KBM-7 (cell line): ENCODE measurements around the gene ZNF580.

ENCODE experiments used
- DNase-seq: peaks from one replicate; pipeline ENCODE4 v3.0.0-alpha.2; 2015
- in situ Hi-C: fragments of 300-500 bp; cut with MboI; formaldehyde crosslinking; loops from 2 replicates; pipeline ENCODE4 v1.14.3; 2020; ENCODE audit warnings: low sequenced_read_pairs, low pct_unique_long_range_greater_than_20kb, mixed read lengths

The ZNF580 gene

DNA sequence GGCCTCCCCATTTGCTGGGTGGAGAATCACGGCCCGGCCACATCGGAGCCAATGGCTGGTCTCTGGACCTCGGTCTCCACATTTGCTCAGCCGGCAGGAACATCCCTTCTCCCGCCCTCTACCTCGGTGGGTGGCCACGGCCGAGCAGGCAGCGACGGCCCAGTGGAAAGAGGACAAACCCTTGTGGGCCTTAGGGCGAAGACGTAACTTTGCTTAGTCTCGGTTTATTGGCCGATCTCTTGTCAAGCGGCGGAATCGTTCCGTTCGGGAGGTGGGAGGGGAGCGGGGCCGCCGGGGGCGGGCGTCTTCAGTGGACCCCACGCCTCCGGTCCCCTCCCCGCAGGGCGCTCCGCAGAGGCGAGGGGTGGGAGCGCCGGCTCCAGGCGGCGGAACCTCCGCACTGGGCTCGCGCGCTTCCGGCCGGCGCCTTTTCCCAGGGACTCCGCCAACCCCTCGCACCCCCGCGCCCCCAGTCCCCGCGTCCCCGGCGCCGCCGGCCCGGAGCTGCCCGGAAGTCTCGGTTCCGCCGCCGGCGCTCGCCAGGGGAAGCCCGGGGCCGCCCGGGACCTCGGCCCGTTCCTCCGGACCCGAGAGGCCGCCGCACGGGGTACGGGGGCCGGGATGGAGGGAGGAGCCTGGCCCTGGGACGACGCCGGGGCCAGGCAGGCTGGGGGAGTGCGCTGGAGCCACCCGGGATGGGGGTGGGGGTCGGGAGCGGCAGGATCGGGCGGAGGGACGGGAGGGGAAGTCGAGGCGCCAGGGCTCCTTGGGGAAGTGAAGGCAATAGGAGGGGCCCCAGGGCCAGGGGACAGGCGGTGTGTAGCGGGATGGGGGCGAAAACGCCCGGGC, at the start of gene ZNF580:
TSS of gene ZNF580 (plus strand) at position 426 of the 849 bp plus-strand sequence. CDS start 1,507 bp downstream, outside the sequence.
- in situ Hi-C loops, result no loop called here

GRCh38 chr19:55591555-55591954, 49.2 kb upstream of the ZNF580 start:
- no peak for DNase-seq
- in situ Hi-C loops, result no loop called here

More for the DNA sequence above, at the start of gene ZNF580:
- no peak for DNase-seq

- in situ Hi-C loops, result no loop called here
- no peak for DNase-seq
Observed at GRCh38 chr19:55592391-55593090, 48.3 kb upstream of the ZNF580 start.

GRCh38 chr19:55593096-55593772, 47.6 kb upstream of the ZNF580 start:
- no peak for DNase-seq
- in situ Hi-C loops, result no loop called here

DNA sequence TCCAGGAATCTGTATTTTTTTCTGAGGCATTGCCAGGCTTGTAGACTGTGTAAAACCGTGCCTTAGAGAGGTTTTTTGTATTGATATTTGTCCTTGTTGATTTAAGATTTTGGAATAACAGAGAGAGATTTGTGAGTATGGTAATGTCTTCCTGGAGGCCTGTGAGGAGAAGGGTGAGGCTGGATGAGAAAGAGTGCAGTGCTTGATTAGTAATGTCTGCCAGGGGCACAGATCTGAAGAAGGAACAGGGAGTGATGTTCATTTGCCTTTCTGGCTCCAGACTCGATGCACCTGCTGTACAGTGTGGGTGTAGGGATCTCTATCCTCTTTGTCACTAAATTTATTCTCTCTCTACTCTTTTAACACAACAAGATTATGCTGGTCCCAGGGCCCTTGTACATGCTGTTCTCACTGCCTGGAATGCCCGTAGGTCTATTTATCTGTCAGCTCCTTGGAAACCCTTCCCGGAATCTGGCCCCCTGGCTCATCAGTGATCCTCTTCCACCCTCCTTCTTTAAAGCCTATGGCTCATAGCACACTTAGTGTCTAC, 45.7 kb upstream of the ZNF580 start:
- no peak for DNase-seq
- in situ Hi-C loops, result no loop called here

DNA sequence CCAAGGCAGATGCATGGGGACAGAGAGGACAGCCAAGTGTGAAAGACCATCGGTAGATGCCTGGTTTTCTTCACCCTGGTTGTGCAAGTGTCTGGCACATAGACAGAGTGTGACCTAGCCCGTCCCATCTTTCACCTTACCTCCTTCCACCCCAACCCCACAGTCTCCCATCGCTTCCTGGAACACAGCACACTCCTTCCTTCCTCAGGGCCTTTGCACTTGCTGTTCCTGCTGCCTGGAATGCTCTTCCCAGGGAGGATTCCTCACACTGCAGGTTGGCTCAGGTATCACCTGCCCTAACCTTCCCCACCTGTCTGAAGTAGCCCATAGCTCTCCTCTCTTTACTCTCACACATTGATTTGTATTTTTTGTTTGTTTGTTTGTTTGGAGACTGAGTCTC, 44.5 kb upstream of the ZNF580 start:
- no peak for DNase-seq
- in situ Hi-C loops, result no loop called here

- in situ Hi-C loops, result no loop called here
- no peak for DNase-seq
Observed at GRCh38 chr19:55597501-55597921, 43.3 kb upstream of the ZNF580 start.

DNA sequence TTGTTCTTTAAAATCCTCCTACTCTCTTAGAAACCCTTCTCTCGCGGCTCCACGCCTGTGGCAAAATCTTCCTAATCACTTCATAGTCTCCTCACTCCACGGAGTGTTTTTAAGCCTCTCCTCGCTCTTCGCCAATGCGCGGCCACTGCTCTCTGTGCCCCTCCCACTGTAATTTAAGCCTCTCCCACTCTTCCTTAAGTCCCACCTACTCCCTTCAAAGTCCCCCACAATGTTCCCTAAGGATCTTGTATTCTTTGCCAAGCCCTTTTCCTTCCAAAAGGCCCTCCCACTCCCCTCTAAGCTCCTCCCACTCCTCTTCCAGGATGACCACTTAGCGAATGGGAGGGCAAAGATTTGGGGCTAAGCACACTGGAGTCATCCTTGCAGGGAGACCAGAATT, 42.8 kb upstream of the ZNF580 start:
- in situ Hi-C loops, result no loop called here

DNA sequence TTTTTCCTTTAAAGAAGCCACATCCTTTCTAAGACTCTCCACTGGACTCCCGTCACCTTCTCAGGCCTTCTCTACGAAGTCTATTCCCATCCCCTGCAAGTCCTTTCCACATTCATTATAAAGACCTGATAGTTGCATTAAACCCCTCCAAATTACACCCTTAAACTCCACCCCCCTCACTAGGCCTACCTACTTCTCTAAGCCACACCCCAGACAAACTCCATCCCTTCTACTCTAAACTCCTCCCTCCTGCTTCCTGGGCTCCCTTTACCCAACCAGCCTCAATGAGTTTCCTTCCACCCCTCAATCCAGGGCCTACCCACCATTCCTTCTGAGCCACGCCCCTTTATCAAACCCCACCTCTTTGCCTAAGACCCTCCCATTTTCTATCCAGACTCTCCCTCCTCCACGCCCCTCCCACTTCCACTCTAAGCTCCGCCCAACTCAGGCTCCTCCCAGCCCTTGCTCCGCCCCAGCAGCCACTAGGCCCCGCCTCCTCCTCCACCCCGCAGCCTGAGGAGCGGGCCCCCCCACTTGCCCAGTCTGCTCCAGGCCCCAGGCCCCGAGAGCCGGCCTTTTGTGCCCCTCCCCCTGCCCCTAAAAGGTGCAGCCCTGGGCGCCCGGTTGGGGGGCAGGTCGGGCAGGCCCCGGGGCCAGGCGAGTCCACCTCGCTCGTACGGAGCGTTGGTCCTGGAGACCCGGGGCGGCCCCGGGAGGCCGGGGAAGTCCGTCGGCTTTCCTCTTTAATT, 41.9 kb upstream of the ZNF580 start:
- DNase-seq, result peak; percentile 96
- in situ Hi-C loops, result no loop called here

More for the DNA sequence above, 42.8 kb upstream of the ZNF580 start:
- DNase-seq, result no peak

DNA sequence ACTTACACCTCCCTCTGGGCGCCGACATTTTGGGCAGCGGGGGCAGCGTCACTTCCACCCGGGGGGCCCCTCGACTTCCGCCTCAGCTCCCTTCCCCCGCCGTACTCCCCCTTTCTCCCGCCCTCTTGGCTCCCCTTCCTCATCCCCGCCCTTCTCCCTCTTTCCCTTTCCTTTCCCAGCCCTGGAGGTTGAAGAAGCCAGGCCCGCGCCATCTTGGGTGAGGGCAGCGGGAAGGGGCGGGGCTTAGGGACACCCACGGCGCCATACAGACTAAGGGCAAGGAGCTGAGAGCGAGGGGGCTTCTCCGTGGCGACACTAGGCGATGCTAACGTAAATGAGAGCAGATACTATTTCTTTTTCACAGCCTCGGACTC, 41.3 kb upstream of the ZNF580 start, which contains the start of gene FIZ1:
TSS of gene FIZ1 (minus strand) at position 50 of the 374 bp plus-strand sequence. CDS start 1,652 bp downstream, outside the sequence.
- in situ Hi-C loops, result no loop called here

DNA sequence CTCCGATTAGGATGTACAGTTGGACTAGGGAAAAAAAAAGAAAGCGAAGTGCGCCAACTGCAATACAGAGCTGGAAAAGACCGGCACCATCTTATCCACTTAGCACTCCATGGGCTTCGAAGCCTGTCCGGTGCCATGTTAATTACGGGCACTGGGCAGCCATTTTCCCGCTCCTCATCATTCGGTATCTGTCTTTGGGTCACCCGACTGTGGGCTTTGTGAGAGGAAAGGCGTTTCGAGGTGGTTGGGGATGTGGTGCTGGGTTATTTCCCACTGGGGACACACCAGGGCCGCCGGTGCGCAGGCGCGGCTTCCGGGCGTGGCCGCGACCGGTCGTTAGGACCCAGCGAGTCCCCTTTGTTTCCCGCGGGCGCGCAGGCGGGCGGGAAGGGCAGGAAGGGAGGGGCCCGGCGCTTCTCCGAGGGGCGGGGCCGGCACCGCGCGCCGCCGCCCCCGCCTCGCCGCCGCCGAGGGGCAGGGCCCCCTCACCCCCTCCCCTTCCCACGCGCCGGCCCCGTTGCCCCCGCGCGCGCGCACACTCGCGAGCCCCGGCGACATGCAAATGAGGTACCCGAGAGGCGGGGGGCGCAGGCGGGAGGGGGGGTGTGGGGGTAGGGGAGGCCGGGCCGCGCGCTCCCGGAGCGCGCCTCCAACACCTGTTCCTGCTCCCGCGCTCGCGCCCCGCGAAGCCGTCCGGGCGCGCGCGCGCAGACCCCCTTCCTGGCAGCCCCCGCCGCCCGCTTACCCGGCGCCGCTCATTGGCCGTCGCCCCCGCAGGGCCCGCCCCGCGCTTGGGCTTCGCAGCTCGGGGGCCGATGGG, 40.8 kb upstream of the ZNF580 start, which contains the start of gene ZNF524:
TSS of gene ZNF524 (plus strand) at position 447 of the 820 bp plus-strand sequence. CDS start 1,825 bp downstream, outside the sequence.
- in situ Hi-C loops, result no loop called here
- DNase-seq, result peak; percentile 61

More for the DNA sequence above, 41.3 kb upstream of the ZNF580 start, which contains the start of gene FIZ1:
- DNase-seq, result peak; percentile 100

DNA sequence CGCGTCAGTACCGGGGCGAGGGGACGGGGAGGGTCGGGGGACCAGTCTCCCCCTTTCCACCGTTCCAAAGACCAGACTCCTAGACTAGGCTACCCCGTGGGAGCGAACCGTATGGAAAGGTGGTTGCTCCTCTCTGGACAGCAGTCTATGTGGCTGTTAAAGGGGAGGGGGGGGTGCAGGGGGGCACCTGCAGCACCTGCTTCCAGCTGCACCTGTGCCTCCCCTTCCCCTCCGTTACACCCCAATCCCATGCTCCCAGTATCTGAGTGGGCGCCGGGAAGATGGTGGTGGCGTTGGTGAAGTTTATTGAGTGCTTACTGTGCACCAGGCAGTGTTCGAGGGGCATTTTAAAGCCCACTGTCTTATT, 40.2 kb upstream of the ZNF580 start:
- in situ Hi-C loops, result no loop called here
- no peak for DNase-seq

GRCh38 chr19:55601084-55601483, 39.7 kb upstream of the ZNF580 start:
- no peak for DNase-seq

DNA sequence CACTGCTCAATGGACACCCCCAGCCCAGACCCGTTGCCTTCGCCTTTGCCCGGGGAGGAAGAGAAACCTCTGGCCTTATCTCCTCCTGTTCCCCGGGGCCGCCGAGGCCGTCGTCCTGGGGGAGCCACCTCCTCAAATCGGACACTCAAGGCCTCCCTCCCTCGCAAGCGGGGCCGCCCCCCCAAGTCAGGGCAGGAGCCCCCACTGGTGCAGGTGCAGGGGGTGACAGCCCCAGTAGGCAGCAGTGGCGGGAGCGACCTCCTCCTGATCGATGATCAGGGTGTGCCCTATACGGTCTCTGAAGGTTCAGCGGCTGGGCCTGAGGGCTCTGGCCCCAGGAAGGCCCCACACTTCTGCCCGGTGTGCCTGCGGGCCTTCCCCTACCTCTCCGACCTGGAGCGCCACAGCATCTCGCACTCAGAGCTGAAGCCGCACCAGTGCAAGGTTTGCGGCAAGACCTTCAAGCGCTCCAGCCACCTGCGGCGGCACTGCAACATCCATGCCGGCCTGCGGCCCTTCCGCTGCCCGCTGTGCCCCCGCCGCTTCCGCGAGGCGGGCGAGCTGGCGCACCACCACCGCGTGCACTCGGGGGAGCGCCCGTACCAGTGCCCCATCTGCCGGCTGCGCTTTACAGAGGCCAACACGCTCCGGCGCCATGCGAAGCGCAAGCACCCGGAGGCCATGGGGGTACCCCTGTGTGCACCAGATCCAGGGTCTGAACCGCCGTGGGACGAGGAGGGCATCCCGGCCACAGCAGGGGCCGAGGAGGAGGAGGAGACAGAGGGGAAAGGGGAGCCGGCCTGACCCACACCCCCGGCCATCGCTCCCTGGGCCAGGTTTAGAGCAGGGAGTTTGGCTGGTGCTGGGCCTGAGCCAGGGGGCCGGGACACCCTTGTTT, 38.4 kb upstream of the ZNF580 start:
- no peak for DNase-seq
- in situ Hi-C loops, result no loop called here

More at GRCh38 chr19:55601084-55601483, 39.7 kb upstream of the ZNF580 start:
- in situ Hi-C loops, result no loop called here

- in situ Hi-C loops, result no loop called here
Observed at GRCh38 chr19:55603115-55603514, 37.7 kb upstream of the ZNF580 start.

DNA sequence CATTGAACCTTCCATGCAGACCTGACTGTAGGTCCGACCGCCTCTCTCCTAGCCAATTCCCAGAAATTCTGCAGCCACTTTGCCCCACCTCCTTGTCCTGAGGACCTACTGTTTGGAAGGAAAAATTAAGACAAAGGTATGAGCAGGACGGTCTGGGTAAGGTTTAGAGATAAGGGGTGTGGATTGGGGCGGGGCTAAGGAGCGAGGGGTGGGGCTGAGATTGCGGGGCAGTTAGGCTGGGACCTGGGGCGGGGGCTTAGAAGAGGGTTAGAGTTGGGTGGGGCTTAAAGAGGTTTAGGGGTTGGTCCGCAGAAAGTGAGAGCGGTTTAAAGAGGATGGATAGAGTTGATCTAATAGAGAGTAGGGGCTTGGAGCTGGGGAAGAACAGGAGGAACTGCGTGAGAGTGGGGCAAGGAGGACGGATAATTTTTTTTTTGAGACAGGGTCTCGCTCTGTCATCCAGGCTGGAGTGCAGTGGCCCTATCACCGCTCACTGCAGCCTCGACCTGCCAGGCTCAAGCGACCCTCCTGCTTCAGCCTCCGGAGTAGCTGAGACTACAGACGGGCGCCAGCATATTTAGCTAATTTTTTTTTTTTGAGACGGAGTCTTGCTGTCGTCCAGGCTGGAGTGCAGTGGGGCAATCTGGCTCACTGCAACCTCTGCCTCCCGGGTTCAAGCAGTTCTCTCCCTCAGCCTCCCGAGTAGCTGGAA, 37.1 kb upstream of the ZNF580 start:
- DNase-seq, result no peak
- in situ Hi-C loops, result no loop called here

More at GRCh38 chr19:55603115-55603514, 37.7 kb upstream of the ZNF580 start:
- DNase-seq, result no peak
